Measurements from ENCODE around the gene ZNG1E.
"Not testable (repeated sequence)": the region's sequence is repeated elsewhere in the genome, so short reads cannot be mapped to it uniquely, and the experiment has no call there.

Gene ZNG1E

DNA sequence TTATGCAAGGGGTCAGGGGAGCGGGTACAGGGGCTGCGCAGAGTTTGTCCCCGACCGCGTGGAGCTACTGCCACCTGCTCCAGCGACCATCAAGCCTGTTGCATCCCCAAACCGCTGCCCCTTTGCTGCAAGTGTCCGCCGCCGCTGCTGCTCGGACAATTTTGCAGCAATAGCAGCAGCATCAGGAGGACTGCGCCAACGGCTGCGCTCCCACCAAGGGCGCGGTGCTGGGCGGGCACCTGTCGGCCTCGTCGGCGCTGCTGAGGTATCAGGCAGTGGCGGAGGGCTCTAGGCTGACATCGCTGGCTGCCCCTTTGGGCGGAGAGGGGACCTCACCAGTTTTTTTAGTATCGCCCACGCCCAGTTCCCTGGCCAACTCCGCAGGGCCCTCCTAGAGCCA lies 62.4 kb downstream of the ZNG1E start:
- H3F3A ChIP-seq (ENCODE audit: control insufficient read depth, insufficient read depth); H3K36me3 ChIP-seq (ENCODE audit: control insufficient read depth, low read length); H4K20me1 ChIP-seq (ENCODE audit: control insufficient read depth, insufficient read depth, low read depth, low read length); H3K4me3 ChIP-seq (ENCODE audit: low read length); H3K9me2 ChIP-seq (replicated peaks; ENCODE audit: control insufficient read depth, low read length); H3K9me3 ChIP-seq (ENCODE audit: control insufficient read depth, insufficient read depth, low read length); H3K4me1 ChIP-seq (ENCODE audit: control insufficient read depth, low read length); H3K27ac ChIP-seq (ENCODE audit: low read depth, low read length); H3K79me2 ChIP-seq (ENCODE audit: control insufficient read depth, low read length); H3K27me3 ChIP-seq (ENCODE audit: control insufficient read depth, low read length); H3K4me2 ChIP-seq (ENCODE audit: low read length): not testable (repeated sequence)

Data from DOHH2 (cell line).